B cell (primary cell): ENCODE data around the gene UACA. TPM values are rescaled to one million over a fixed set of nuclear protein-coding genes. Genes with fewer than 3 reads are reported as not detected.

Source experiments
- ATAC-seq: fragments of 200-7000 bp; cut with Tn5 transposase; one replicate; pipeline ENCODE4 v1.10.0; 2021; ENCODE audit warnings: low read depth, mild to moderate bottlenecking, moderate number of reproducible peaks, moderate library complexity
- CTCF ChIA-PET: fragments of 350-600 bp; sonication (Branson Sonifier 250); formaldehyde crosslinking; loops from one replicate; lab custom pipeline; 2021; ENCODE audit warnings: antibody characterized with exemption, inconsistent platforms; lab: Charles Lee
- POLR2A ChIA-PET: fragments of 350-600 bp; sonication (Branson Sonifier 250); formaldehyde crosslinking; loops from one replicate; lab custom pipeline; 2021; ENCODE audit warnings: antibody characterized with exemption; lab: Charles Lee
- DNase-seq: peaks from one replicate; pipeline ENCODE4 v3.0.0; 2013
- H2AFZ ChIP-seq: 2 replicates; pipeline ENCODE4 v1.6.1; 2012; ENCODE audit warnings: mild to moderate bottlenecking, low read depth, low read length; ENCODE audit not compliant: insufficient read depth, poor library complexity, severe bottlenecking
- H3K27ac ChIP-seq, 2 donors: 1 replicate in 1 of 2; 2 replicates in 1 of 2; pipeline ENCODE4 v1.5.1; 2012 to 2013; ENCODE audit warnings: low read length in 2 of 2, mild to moderate bottlenecking in 2 of 2, moderate library complexity in 1 of 2
- H3K27me3 ChIP-seq, 4 experiments: fragments of 200-600 bp in 1 of 4; sonication (generic) in 1 of 4; replicated peaks in 1 of 4; 1 replicate in 2 of 4; 2 replicates in 2 of 4; pipeline versions ENCODE4 v1.6.1 to v1.7.0; 2013 to 2016; ENCODE audit warnings: low read length in 3 of 4, mild to moderate bottlenecking in 2 of 4, mixed read lengths in 1 of 4, moderate library complexity in 1 of 4; ENCODE audit not compliant: insufficient read depth in 4 of 4, control insufficient read depth in 3 of 4; ENCODE audit errors: control extremely low read depth in 1 of 4
- H3K36me3 ChIP-seq, 2 experiments: replicated peaks in 1 of 2; 1 replicate in 1 of 2; 2 replicates in 1 of 2; pipeline versions ENCODE4 v1.6.1 to v1.7.1; 2013; ENCODE audit warnings: low read length in 1 of 2; ENCODE audit not compliant: insufficient read depth in 2 of 2, control insufficient read depth in 1 of 2; ENCODE audit errors: control extremely low read depth in 1 of 2, extremely low read depth in 1 of 2
- H3K4me1 ChIP-seq, 2 donors: fragments of 200-600 bp in 1 of 2; sonication (generic) in 1 of 2; 1 replicate in 1 of 2; 2 replicates in 1 of 2; pipeline versions ENCODE4 v1.5.1 to v1.6.1; 2013 to 2017; ENCODE audit warnings: low read length in 2 of 2; ENCODE audit not compliant: control insufficient read depth in 2 of 2, insufficient read depth in 2 of 2
- H3K4me2 ChIP-seq: replicated peaks from 2 replicates; pipeline ENCODE3; 2012; ENCODE audit warnings: mild to moderate bottlenecking, low read depth, low read length; ENCODE audit not compliant: poor library complexity, severe bottlenecking
- H3K4me3 ChIP-seq, 5 experiments: fragments of 200-600 bp in 1 of 5; sonication (generic) in 1 of 5; 1 replicate in 3 of 5; 2 replicates in 2 of 5; pipeline versions ENCODE4 v1.5.1 to v1.7.0; 2011 to 2016; ENCODE audit warnings: low read length in 4 of 5, mild to moderate bottlenecking in 4 of 5, low read depth in 2 of 5, control low read depth in 1 of 5, moderate library complexity in 1 of 5; ENCODE audit not compliant: insufficient read depth in 1 of 5; ENCODE audit errors: control extremely low read depth in 1 of 5, extremely low read depth in 1 of 5
- H3K79me2 ChIP-seq: fragments of 200-600 bp; sonication (generic); one replicate; pipeline ENCODE4 v1.6.0; 2016; ENCODE audit warnings: low read length; ENCODE audit not compliant: control insufficient read depth, insufficient read depth
- H3K9ac ChIP-seq: fragments of 200-600 bp; sonication (generic); 2 replicates; pipeline ENCODE4 v1.6.1; 2017; ENCODE audit warnings: mild to moderate bottlenecking, low read length, moderate library complexity
- H3K9me3 ChIP-seq, 3 donors: one replicate each; pipeline versions ENCODE4 v1.6.1 to v1.7.1; 2013; ENCODE audit warnings: low read length in 2 of 3; ENCODE audit not compliant: control insufficient read depth in 2 of 3, insufficient read depth in 1 of 3; ENCODE audit errors: control extremely low read depth in 1 of 3
- H4K20me1 ChIP-seq: 2 replicates; pipeline ENCODE4 v1.6.0; 2012; ENCODE audit warnings: mild to moderate bottlenecking, low read length; ENCODE audit not compliant: insufficient read depth, control insufficient read depth, poor library complexity, severe bottlenecking
- H3K27ac Mint-ChIP-seq: one replicate; pipeline ENCODE4 v1.8.0; 2021; ENCODE audit warnings: mixed read lengths
- H3K27me3 Mint-ChIP-seq: one replicate; pipeline ENCODE4 v1.8.0; 2021; ENCODE audit warnings: mixed read lengths
- H3K4me1 Mint-ChIP-seq: one replicate; pipeline ENCODE4 v1.8.0; 2021; ENCODE audit warnings: mixed read lengths
- H3K4me3 Mint-ChIP-seq: one replicate; pipeline ENCODE4 v1.8.0; 2021; ENCODE audit warnings: mixed read lengths
- H3K9me3 Mint-ChIP-seq: one replicate; pipeline ENCODE4 v1.8.0; 2022; ENCODE audit warnings: mixed read lengths; ENCODE audit not compliant: insufficient read depth
- CTCF ChIP-seq: fragments of 200-600 bp; IDR thresholded peaks from one replicate; pipeline ENCODE4 v1.8.0; 2022; ENCODE audit warnings: antibody characterized with exemption, mild to moderate bottlenecking
- EZH2 ChIP-seq: IDR thresholded peaks from 2 replicates; pipeline ENCODE4 v1.6.1; 2012; ENCODE audit warnings: borderline replicate concordance, low read depth, mild to moderate bottlenecking, moderate library complexity, low read length; ENCODE audit not compliant: insufficient read depth, poor library complexity, severe bottlenecking
- intact Hi-C: fragments of 100-400 bp; cut with micrococcal nuclease; formaldehyde crosslinking; loops from one replicate; pipeline ENCODE4 v1.10.0; 2022
- polyA plus RNA-seq: library from polyadenylated mRNA; depleted of rRNA; stranded (reverse); fragments of >200 nt; gene quantifications from 2 replicates; pipeline ENCODE4 v1.2.3, GENCODE V29; 2012
- total RNA-seq, 2 donors: library from RNA; stranded (reverse); fragments of 120-200 nt in 1 of 2; gene quantifications; 1 replicate in 1 of 2; 2 replicates in 1 of 2; pipeline versions ENCODE4 v1.2.3 to v1.2.4, GENCODE V29; 2013 to 2022

UACA gene
- total and polyA plus RNA-seq, 2 donors (not counting 1 experiment from before 2014, with no cell fraction given), result 2.7 to 3.3 TPM

GRCh38 chr15:70765504-70766281 lies 2.3 kb upstream of the UACA start:
- intact Hi-C loops, result loop anchor here (10.0 kb wide), 1 partner anchor 1351 kb away; the partner anchor contains the start of gene KIF23
- CTCF ChIA-PET, result no interaction called here

More at GRCh38 chr15:70765504-70766281, 2.3 kb upstream of the UACA start:
- Mint-ChIP-seq H3K4me1 (peaks cover 19% of the 10 kb centered on the region), H3K27me3 (peaks cover 27% of the 10 kb centered on the region), H3K27ac (no peak overlapping the region), H3K9me3 (no peaks in the 10 kb centered on the region), H3K4me3 (no peak overlapping the region)
- no peak overlapping the region for H3K4me2 ChIP-seq
- H3K27ac ChIP-seq, result no peak overlapping the region
- H3K9me3 ChIP-seq, result peaks cover 0 to 6% (median 0%) of the 10 kb centered on the region in 3 donors
- H3K79me2 ChIP-seq, result no peaks in the 10 kb centered on the region
- H3K36me3 ChIP-seq, result no peaks in the 10 kb centered on the region
- peaks cover 27% of the 10 kb centered on the region in 2 donors for H3K4me1 ChIP-seq
- TF ChIP-seq EZH2 (no peak), CTCF (no peak)
- POLR2A ChIA-PET, result no interaction called here
- DNase-seq (no peak), ATAC-seq (no peak)
- H3K27me3 ChIP-seq, result peaks cover 2 to 18% (median 17%) of the 10 kb centered on the region in 4 experiments
- H3K4me3 ChIP-seq, result no peak overlapping the region
- no peaks in the 10 kb centered on the region for H4K20me1 ChIP-seq
- no peak overlapping the region for H2AFZ ChIP-seq
- H3K9ac ChIP-seq, result no peak overlapping the region
